B cell (primary cell): Measurements from ENCODE around the gene RAB26. TPM values are rescaled to one million over a fixed set of nuclear protein-coding genes. Genes with fewer than 3 reads are reported as not detected.

Source experiments
- ATAC-seq: fragments of 200-7000 bp; cut with Tn5 transposase; one replicate; pipeline ENCODE4 v1.10.0; 2021; ENCODE audit warnings: low read depth, mild to moderate bottlenecking, moderate number of reproducible peaks, moderate library complexity
- CTCF ChIA-PET: fragments of 350-600 bp; sonication (Branson Sonifier 250); formaldehyde crosslinking; loops from one replicate; lab custom pipeline; 2021; ENCODE audit warnings: antibody characterized with exemption, inconsistent platforms; lab: Charles Lee
- POLR2A ChIA-PET: fragments of 350-600 bp; sonication (Branson Sonifier 250); formaldehyde crosslinking; loops from one replicate; lab custom pipeline; 2021; ENCODE audit warnings: antibody characterized with exemption; lab: Charles Lee
- DNase-seq: peaks from one replicate; pipeline ENCODE4 v3.0.0; 2013
- H2AFZ ChIP-seq: 2 replicates; pipeline ENCODE4 v1.6.1; 2012; ENCODE audit warnings: mild to moderate bottlenecking, low read depth, low read length; ENCODE audit not compliant: insufficient read depth, poor library complexity, severe bottlenecking
- H3K27ac ChIP-seq, 2 donors: 1 replicate in 1 of 2; 2 replicates in 1 of 2; pipeline ENCODE4 v1.5.1; 2012 to 2013; ENCODE audit warnings: low read length in 2 of 2, mild to moderate bottlenecking in 2 of 2, moderate library complexity in 1 of 2
- H3K27me3 ChIP-seq, 4 experiments: fragments of 200-600 bp in 1 of 4; sonication (generic) in 1 of 4; replicated peaks in 1 of 4; 1 replicate in 2 of 4; 2 replicates in 2 of 4; pipeline versions ENCODE4 v1.6.1 to v1.7.0; 2013 to 2016; ENCODE audit warnings: low read length in 3 of 4, mild to moderate bottlenecking in 2 of 4, mixed read lengths in 1 of 4, moderate library complexity in 1 of 4; ENCODE audit not compliant: insufficient read depth in 4 of 4, control insufficient read depth in 3 of 4; ENCODE audit errors: control extremely low read depth in 1 of 4
- H3K36me3 ChIP-seq, 2 experiments: replicated peaks in 1 of 2; 1 replicate in 1 of 2; 2 replicates in 1 of 2; pipeline versions ENCODE4 v1.6.1 to v1.7.1; 2013; ENCODE audit warnings: low read length in 1 of 2; ENCODE audit not compliant: insufficient read depth in 2 of 2, control insufficient read depth in 1 of 2; ENCODE audit errors: control extremely low read depth in 1 of 2, extremely low read depth in 1 of 2
- H3K4me1 ChIP-seq, 2 donors: fragments of 200-600 bp in 1 of 2; sonication (generic) in 1 of 2; 1 replicate in 1 of 2; 2 replicates in 1 of 2; pipeline versions ENCODE4 v1.5.1 to v1.6.1; 2013 to 2017; ENCODE audit warnings: low read length in 2 of 2; ENCODE audit not compliant: control insufficient read depth in 2 of 2, insufficient read depth in 2 of 2
- H3K4me2 ChIP-seq: replicated peaks from 2 replicates; pipeline ENCODE3; 2012; ENCODE audit warnings: mild to moderate bottlenecking, low read depth, low read length; ENCODE audit not compliant: poor library complexity, severe bottlenecking
- H3K4me3 ChIP-seq, 5 experiments: fragments of 200-600 bp in 1 of 5; sonication (generic) in 1 of 5; 1 replicate in 3 of 5; 2 replicates in 2 of 5; pipeline versions ENCODE4 v1.5.1 to v1.7.0; 2011 to 2016; ENCODE audit warnings: low read length in 4 of 5, mild to moderate bottlenecking in 4 of 5, low read depth in 2 of 5, control low read depth in 1 of 5, moderate library complexity in 1 of 5; ENCODE audit not compliant: insufficient read depth in 1 of 5; ENCODE audit errors: control extremely low read depth in 1 of 5, extremely low read depth in 1 of 5
- H3K79me2 ChIP-seq: fragments of 200-600 bp; sonication (generic); one replicate; pipeline ENCODE4 v1.6.0; 2016; ENCODE audit warnings: low read length; ENCODE audit not compliant: control insufficient read depth, insufficient read depth
- H3K9ac ChIP-seq: fragments of 200-600 bp; sonication (generic); 2 replicates; pipeline ENCODE4 v1.6.1; 2017; ENCODE audit warnings: mild to moderate bottlenecking, low read length, moderate library complexity
- H3K9me3 ChIP-seq, 3 donors: one replicate each; pipeline versions ENCODE4 v1.6.1 to v1.7.1; 2013; ENCODE audit warnings: low read length in 2 of 3; ENCODE audit not compliant: control insufficient read depth in 2 of 3, insufficient read depth in 1 of 3; ENCODE audit errors: control extremely low read depth in 1 of 3
- H4K20me1 ChIP-seq: 2 replicates; pipeline ENCODE4 v1.6.0; 2012; ENCODE audit warnings: mild to moderate bottlenecking, low read length; ENCODE audit not compliant: insufficient read depth, control insufficient read depth, poor library complexity, severe bottlenecking
- H3K27ac Mint-ChIP-seq: one replicate; pipeline ENCODE4 v1.8.0; 2021; ENCODE audit warnings: mixed read lengths
- H3K27me3 Mint-ChIP-seq: one replicate; pipeline ENCODE4 v1.8.0; 2021; ENCODE audit warnings: mixed read lengths
- H3K4me1 Mint-ChIP-seq: one replicate; pipeline ENCODE4 v1.8.0; 2021; ENCODE audit warnings: mixed read lengths
- H3K4me3 Mint-ChIP-seq: one replicate; pipeline ENCODE4 v1.8.0; 2021; ENCODE audit warnings: mixed read lengths
- H3K9me3 Mint-ChIP-seq: one replicate; pipeline ENCODE4 v1.8.0; 2022; ENCODE audit warnings: mixed read lengths; ENCODE audit not compliant: insufficient read depth
- EZH2 ChIP-seq: IDR thresholded peaks from 2 replicates; pipeline ENCODE4 v1.6.1; 2012; ENCODE audit warnings: borderline replicate concordance, low read depth, mild to moderate bottlenecking, moderate library complexity, low read length; ENCODE audit not compliant: insufficient read depth, poor library complexity, severe bottlenecking
- WGBS: methylation state at CpG from one replicate; pipeline ENCODE4 v1.1.5; 2013; ENCODE audit warnings: missing lambda C conversion rate; ENCODE audit not compliant: insufficient coverage; 5-methylcytosine and 5-hydroxymethylcytosine counted together
- intact Hi-C: fragments of 100-400 bp; cut with micrococcal nuclease; formaldehyde crosslinking; loops from one replicate; pipeline ENCODE4 v1.10.0; 2022
- polyA plus RNA-seq: library from polyadenylated mRNA; depleted of rRNA; stranded (reverse); fragments of >200 nt; gene quantifications from 2 replicates; pipeline ENCODE4 v1.2.3, GENCODE V29; 2012
- total RNA-seq, 2 donors: library from RNA; stranded (reverse); fragments of 120-200 nt in 1 of 2; gene quantifications; 1 replicate in 1 of 2; 2 replicates in 1 of 2; pipeline versions ENCODE4 v1.2.3 to v1.2.4, GENCODE V29; 2013 to 2022
- TF ChIP-seq, protein P1 (sequence below): fragments of 200-600 bp; IDR thresholded peaks from one replicate; pipeline ENCODE4 v1.8.0; 2022; ENCODE audit warnings: antibody characterized with exemption, mild to moderate bottlenecking

RAB26 gene
- total and polyA plus RNA-seq, 2 donors (not counting 1 experiment from before 2014, with no cell fraction given) = 0.62 to 1.2 TPM

GRCh38 chr16:2180461-2180860, 32.0 kb downstream of the RAB26 start:
- TF ChIP-seq EZH2 = no peak
- TF ChIP-seq, protein P1, sequence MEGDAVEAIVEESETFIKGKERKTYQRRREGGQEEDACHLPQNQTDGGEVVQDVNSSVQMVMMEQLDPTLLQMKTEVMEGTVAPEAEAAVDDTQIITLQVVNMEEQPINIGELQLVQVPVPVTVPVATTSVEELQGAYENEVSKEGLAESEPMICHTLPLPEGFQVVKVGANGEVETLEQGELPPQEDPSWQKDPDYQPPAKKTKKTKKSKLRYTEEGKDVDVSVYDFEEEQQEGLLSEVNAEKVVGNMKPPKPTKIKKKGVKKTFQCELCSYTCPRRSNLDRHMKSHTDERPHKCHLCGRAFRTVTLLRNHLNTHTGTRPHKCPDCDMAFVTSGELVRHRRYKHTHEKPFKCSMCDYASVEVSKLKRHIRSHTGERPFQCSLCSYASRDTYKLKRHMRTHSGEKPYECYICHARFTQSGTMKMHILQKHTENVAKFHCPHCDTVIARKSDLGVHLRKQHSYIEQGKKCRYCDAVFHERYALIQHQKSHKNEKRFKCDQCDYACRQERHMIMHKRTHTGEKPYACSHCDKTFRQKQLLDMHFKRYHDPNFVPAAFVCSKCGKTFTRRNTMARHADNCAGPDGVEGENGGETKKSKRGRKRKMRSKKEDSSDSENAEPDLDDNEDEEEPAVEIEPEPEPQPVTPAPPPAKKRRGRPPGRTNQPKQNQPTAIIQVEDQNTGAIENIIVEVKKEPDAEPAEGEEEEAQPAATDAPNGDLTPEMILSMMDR = no peak

GRCh38 chr16:2180962-2181923, 32.8 kb downstream of the RAB26 start:
- Mint-ChIP-seq H3K27ac (no peak overlapping the region), H3K4me1 (peaks cover 7% of the 10 kb centered on the region), H3K9me3 (no peaks in the 10 kb centered on the region), H3K4me3 (no peak overlapping the region), H3K27me3 (no peaks in the 10 kb centered on the region)
- 92% methylated on average over 41 of the region's 46 CpGs for WGBS
- H4K20me1 ChIP-seq = no peaks in the 10 kb centered on the region
- H3K9ac ChIP-seq = no peak overlapping the region
- H2AFZ ChIP-seq = no peak overlapping the region
- peaks cover 0 to 7% of the 10 kb centered on the region in 2 experiments for H3K36me3 ChIP-seq
- no peak overlapping the region for H3K4me2 ChIP-seq
- POLR2A ChIA-PET = no interaction called here
- DNase-seq (no peak), ATAC-seq (no peak)
- H3K9me3 ChIP-seq = no peaks in the 10 kb centered on the region
- intact Hi-C loops = no loop called here
- H3K4me3 ChIP-seq = no peak overlapping the region
- H3K79me2 ChIP-seq = no peaks in the 10 kb centered on the region
- CTCF ChIA-PET = no interaction called here
- H3K4me1 ChIP-seq = no peaks in the 10 kb centered on the region
- TF ChIP-seq, protein P1 = no peak
- no peak for TF ChIP-seq EZH2
- no peak overlapping the region for H3K27ac ChIP-seq
- no peaks in the 10 kb centered on the region for H3K27me3 ChIP-seq

More at GRCh38 chr16:2180461-2180860, 32.0 kb downstream of the RAB26 start:
- Histone ChIP-seq H3K79me2 (no peaks in the 10 kb centered on the region), H3K4me2 (no peak overlapping the region), H3K27me3 (no peaks in the 10 kb centered on the region), H3K27ac (no peak overlapping the region), H4K20me1 (no peaks in the 10 kb centered on the region), H3K36me3 (peaks cover 0 to 9% of the 10 kb centered on the region in 2 experiments), H2AFZ (no peak overlapping the region), H3K4me3 (no peak overlapping the region), H3K9ac (no peak overlapping the region), H3K4me1 (no peaks in the 10 kb centered on the region), H3K9me3 (no peaks in the 10 kb centered on the region)
- no peak overlapping the region for H3K27ac Mint-ChIP-seq
- whole genome bisulfite sequencing = 96% methylated on average over 43 of the region's 43 CpGs
- no peak for ATAC-seq
- no peak overlapping the region for H3K4me3 Mint-ChIP-seq
- intact Hi-C loops = no loop called here
- no peaks in the 10 kb centered on the region for H3K9me3 Mint-ChIP-seq
- ChIA-PET CTCF (no interaction called here), POLR2A (no interaction called here)
- no peaks in the 10 kb centered on the region for H3K27me3 Mint-ChIP-seq
- DNase-seq = no peak
- H3K4me1 Mint-ChIP-seq = peaks cover 7% of the 10 kb centered on the region
